Prostate gland (tissue), 2 donors: ENCODE data around the gene DNAJB13.

Experiments
- POLR2A ChIP-seq: fragments of 450-650 bp; IDR thresholded peaks from one replicate; pipeline ENCODE4 v1.6.1; 2016; ENCODE audit warnings: antibody characterized with exemption, mild to moderate bottlenecking
- TF ChIP-seq, protein P1 (sequence below), 4 experiments: fragments of 200-600 bp in 2 of 4; fragments of 450-650 bp in 2 of 4; sonication (generic) in 2 of 4; IDR thresholded peaks; 1 replicate in 3 of 4; 2 replicates in 1 of 4; pipeline ENCODE4 v1.5.1; 2016 to 2019; ENCODE audit warnings: antibody characterized with exemption in 4 of 4, mild to moderate bottlenecking in 2 of 4, moderate library complexity in 2 of 4

DNA sequence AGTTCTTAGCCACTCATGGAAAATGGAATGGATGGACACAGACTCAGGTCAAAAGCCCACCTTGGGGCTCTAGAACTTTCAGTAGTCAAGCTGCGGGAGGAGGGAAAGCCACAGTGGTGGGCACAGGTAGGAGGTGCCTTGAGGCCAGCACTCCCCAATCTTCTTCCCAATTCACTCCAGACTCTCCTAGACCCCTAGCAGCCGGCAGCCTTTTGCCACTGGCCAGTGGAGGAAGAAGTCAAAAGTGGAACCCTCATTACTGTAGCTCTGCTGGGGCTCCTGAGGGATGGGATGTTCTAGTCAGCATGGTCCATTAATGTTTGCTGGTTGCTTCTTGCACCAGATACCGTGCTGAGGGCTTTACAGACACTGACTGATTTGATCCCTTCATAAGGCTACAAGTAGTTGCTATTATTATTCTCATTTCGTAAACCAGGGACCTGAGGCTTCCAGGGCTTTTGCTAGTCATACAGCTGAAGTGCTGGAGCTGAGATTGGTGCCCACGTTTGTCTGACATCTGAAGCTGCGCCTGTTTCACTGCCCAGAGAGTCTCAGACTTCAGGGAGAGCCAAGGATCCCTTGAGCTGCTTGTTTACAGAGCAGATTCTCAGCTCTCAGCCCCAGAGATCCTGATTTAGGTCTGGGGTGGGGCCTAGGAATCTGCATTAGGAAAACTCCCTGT, 57.0 kb downstream of the DNAJB13 start:
- TF ChIP-seq POLR2A: no peak
- TF ChIP-seq, protein P1, sequence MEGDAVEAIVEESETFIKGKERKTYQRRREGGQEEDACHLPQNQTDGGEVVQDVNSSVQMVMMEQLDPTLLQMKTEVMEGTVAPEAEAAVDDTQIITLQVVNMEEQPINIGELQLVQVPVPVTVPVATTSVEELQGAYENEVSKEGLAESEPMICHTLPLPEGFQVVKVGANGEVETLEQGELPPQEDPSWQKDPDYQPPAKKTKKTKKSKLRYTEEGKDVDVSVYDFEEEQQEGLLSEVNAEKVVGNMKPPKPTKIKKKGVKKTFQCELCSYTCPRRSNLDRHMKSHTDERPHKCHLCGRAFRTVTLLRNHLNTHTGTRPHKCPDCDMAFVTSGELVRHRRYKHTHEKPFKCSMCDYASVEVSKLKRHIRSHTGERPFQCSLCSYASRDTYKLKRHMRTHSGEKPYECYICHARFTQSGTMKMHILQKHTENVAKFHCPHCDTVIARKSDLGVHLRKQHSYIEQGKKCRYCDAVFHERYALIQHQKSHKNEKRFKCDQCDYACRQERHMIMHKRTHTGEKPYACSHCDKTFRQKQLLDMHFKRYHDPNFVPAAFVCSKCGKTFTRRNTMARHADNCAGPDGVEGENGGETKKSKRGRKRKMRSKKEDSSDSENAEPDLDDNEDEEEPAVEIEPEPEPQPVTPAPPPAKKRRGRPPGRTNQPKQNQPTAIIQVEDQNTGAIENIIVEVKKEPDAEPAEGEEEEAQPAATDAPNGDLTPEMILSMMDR (IDR thresholded peaks at IDR 0.05): no peak
